Mucosa of stomach (tissue), 1 donor: ENCODE measurements around the gene MRPL20.
A peak's percentile ranks its signal among the peaks of the same experiment; 100 is the strongest.

Experiments used
- H3K27me3 ChIP-seq: one replicate; pipeline ENCODE4 v1.7.0; 2013; ENCODE audit warnings: mild to moderate bottlenecking, low read length; ENCODE audit not compliant: control insufficient read depth, insufficient read depth
- H3K36me3 ChIP-seq: one replicate; pipeline ENCODE4 v1.7.0; 2013; ENCODE audit warnings: low read length; ENCODE audit not compliant: control insufficient read depth, insufficient read depth
- H3K4me1 ChIP-seq: one replicate; pipeline ENCODE4 v1.7.0; 2013; ENCODE audit warnings: mild to moderate bottlenecking, low read length; ENCODE audit not compliant: control insufficient read depth, insufficient read depth
- H3K4me3 ChIP-seq: one replicate; pipeline ENCODE4 v1.7.0; 2013; ENCODE audit warnings: low read length
- H3K9ac ChIP-seq: one replicate; pipeline ENCODE4 v1.7.0; 2013; ENCODE audit warnings: mild to moderate bottlenecking, low read length, moderate library complexity
- H3K9me3 ChIP-seq: one replicate; pipeline ENCODE4 v1.7.0; 2013; ENCODE audit warnings: mild to moderate bottlenecking, low read length, moderate library complexity; ENCODE audit not compliant: control insufficient read depth
- donor health status: Pancreatic carcinoma.

The MRPL20 gene

DNA sequence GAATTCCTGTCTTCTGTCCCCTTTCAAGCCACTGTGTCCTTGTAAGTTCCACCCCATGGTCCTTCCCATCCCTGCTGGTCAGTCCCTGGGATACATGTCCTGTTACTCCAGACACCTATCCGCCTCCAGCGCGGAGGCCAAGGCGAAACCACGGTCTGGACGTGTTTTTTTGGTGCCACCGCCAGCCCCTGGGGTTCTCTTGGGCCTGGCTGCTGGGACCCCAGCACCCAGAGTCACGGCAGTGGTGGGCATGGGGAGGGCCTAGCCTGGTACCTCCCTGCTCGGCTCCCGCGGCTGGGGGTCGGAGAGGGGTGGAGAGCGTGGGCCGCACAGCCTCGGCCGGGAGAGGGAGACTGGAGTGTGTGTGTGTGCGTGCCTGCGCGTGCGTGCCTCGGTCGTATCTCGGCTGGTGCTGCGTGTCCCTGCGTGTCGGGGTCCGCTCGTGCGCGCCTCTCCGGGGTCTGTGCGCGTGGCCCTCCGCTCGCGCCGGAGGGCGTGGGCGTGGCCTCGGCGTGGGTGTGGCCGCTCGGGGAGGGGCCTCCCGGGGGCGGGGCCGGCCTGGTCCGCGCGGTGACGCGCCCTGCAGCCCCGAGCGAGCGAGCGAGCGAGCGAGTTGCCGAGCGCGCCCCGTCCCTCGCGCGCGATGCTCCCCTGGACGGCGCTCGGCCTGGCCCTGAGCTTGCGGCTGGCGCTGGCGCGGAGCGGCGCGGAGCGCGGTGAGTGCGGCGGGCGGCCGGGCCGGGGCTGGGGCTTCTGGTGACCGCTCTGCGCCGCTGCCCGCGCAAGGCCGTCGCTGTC lies 28.2 kb upstream of the MRPL20 start, which contains the start of gene VWA1:
Gene VWA1 (plus strand): TSS at position 585 of the 798 bp plus-strand sequence. CDS start 59 bp downstream, at position 644.
- Histone ChIP-seq H3K36me3 (no peaks in the 10 kb centered on the region), H3K4me3 (peak within 1 kb of the TSS; percentile 41), H3K4me1 (peaks cover 81% of the 10 kb centered on the region), H3K9ac (peak within 1 kb of the TSS; percentile 72), H3K9me3 (no peaks in the 10 kb centered on the region), H3K27me3 (no peaks in the 10 kb centered on the region)

DNA sequence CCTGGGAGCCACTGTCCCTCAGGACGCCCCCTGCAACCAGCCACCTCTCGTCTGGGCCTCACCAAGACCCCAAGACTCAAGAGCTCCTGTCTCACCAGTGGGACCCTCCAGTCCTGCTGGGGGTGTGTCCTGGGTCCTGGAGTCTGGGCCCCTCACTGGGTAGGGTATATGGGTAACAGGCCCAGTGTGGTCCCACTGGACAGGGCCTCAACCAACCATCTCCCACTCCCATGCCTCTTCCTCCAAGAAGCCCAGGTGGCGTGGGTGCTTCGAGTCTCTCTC lies 27.7 kb upstream of the MRPL20 start:
- no peaks in the 10 kb centered on the region for H3K27me3 ChIP-seq
- peaks cover 85% of the 10 kb centered on the region for H3K4me1 ChIP-seq
- peak overlapping the region; percentile 68 for H3K9ac ChIP-seq
- H3K4me3 ChIP-seq = no peak overlapping the region
- H3K36me3 ChIP-seq = no peaks in the 10 kb centered on the region
- H3K9me3 ChIP-seq = no peaks in the 10 kb centered on the region

DNA sequence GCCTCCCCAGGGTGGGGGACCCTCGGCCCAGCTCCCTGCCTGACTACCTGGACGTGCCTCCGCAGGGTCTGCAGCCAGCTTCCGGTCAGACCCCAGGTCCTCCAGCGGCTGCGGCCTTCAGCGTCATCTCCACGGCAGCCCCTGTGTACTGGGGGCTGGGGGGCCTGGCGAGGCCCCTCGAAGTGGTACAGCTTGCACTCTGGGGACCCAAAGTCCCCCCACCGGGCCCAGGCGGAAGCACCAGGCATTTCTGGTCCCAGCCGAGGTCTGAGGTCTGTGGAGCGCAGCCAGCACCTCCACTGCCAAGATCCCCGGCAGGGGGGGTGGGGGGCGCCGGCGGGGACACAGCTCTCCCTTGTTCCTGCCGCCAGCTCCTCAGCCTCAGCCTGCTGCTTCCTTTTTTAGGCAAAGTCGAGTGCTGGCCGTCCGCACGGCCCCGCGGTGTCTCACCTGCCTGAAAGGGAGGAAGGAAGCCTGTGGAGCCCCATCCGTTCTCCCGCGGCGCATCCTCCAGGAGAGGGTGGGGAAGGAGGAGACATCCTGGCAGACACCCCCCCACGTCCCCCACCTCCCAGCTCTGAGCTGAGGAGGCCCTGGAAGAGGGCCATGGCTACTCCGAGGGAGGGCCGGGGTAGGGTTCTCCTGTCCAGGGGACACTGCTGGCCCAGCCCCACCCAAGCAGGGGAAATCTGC lies 27.2 kb upstream of the MRPL20 start:
- H3K9me3 ChIP-seq = no peaks in the 10 kb centered on the region
- no peaks in the 10 kb centered on the region for H3K36me3 ChIP-seq
- no peaks in the 10 kb centered on the region for H3K27me3 ChIP-seq
- H3K9ac ChIP-seq = peak overlapping the region; percentile 68
- H3K4me1 ChIP-seq = peaks cover 89% of the 10 kb centered on the region
- H3K4me3 ChIP-seq = peak overlapping the region; percentile 1

DNA sequence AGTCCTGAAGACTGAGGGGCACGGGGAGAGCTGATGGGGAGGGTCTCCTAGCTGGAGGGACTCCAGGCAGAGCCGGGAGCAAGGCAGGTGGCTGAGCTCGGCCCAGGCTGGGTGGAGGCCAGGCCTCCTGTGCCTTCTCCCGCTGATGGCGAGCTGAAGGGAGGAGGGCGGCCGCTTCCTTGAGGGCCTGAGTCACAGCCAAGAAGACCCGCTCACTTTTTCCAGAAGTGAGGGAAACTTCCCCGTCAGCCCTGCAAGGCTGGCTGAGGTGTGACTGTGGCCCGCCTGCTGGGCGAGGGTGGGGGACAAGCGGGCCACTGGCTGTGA lies 26.7 kb upstream of the MRPL20 start:
- Histone ChIP-seq H3K27me3 (no peaks in the 10 kb centered on the region), H3K9ac (peak overlapping the region; percentile 68), H3K9me3 (no peaks in the 10 kb centered on the region), H3K4me1 (peaks cover 88% of the 10 kb centered on the region), H3K4me3 (peak overlapping the region; percentile 1), H3K36me3 (no peaks in the 10 kb centered on the region)

DNA sequence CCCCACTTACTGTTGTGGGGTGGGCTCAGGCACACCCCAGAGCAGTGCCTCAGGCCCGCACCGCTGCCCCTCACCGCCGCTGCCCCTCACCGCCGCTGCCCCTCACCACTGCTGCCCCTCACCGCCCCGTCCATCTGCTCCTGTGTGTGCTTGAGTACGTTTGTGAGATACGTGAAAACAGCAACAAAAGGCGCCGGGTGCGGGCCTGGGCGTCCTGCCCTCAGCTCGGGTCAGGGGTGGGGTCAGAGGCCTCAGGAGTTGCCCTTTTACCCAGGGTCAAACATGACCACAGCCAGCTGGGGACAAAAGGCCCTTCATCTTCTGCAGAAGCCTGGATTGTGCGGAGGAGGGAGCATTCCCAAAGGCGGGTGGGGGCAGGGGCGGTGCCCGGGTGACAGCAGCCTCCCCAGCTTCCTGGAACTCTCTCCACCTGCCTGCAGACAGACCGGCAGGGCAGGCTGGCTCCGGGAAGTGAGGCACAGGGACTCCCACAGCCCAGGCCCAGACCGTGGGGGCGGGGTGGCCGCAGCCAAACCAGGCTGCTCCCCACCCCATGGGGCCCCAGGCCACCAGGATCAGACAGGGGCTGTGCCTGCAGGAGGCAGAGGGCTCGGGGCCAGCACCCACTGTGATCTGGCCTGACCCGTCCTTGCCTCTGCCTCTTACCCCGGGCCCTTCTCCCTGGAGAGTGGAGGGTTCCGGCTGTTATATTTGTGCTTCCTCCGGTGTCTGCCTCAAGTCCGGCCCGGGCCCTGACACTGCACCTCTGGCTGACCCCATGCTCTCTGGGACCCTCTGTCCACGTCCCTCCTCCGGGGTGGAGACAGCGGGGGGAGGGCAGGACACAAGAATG lies 26.1 kb upstream of the MRPL20 start:
- no peaks in the 10 kb centered on the region for H3K9me3 ChIP-seq
- peak overlapping the region; percentile 1 for H3K4me3 ChIP-seq
- H3K9ac ChIP-seq = peak overlapping the region; percentile 68
- no peaks in the 10 kb centered on the region for H3K36me3 ChIP-seq
- H3K4me1 ChIP-seq = peaks cover 82% of the 10 kb centered on the region
- H3K27me3 ChIP-seq = no peaks in the 10 kb centered on the region

DNA sequence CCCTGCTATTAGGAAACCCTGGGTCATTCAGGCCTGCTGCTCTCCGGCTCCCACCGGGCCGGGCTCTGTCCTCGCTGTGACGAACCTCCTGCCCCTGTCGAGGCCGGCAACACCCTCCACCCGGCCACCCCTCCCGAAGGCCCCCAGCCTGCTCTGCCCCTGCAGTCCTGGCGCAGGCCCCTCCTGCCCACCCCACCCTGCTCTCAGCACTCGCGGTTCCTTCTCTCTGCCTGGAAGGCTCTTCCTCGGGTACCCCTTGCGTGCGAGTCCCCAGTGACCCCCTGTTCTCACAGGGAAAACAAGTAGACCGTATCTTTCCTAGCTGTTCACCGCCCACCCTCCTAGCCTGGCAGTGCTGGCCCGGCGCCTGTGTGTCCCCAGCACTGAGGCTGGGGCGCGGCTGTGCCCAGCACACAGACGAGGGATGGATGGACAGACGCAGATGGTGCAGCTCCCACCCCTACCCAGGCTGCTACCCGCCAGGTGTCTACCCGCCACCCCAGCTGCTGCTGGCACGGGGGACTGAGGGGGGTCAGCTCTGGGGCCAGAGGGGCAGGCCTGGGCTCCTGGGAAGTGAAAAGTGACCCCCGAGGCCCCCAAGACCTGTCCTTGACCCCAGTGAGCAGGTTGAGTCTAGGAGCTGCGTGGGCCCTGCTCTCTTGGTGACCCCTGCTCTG lies 25.3 kb upstream of the MRPL20 start:
- peak overlapping the region; percentile 25 for H3K4me3 ChIP-seq
- peak overlapping the region; percentile 68 for H3K9ac ChIP-seq
- H3K4me1 ChIP-seq = peaks cover 74% of the 10 kb centered on the region
- no peaks in the 10 kb centered on the region for H3K9me3 ChIP-seq
- no peaks in the 10 kb centered on the region for H3K27me3 ChIP-seq
- H3K36me3 ChIP-seq = no peaks in the 10 kb centered on the region

DNA sequence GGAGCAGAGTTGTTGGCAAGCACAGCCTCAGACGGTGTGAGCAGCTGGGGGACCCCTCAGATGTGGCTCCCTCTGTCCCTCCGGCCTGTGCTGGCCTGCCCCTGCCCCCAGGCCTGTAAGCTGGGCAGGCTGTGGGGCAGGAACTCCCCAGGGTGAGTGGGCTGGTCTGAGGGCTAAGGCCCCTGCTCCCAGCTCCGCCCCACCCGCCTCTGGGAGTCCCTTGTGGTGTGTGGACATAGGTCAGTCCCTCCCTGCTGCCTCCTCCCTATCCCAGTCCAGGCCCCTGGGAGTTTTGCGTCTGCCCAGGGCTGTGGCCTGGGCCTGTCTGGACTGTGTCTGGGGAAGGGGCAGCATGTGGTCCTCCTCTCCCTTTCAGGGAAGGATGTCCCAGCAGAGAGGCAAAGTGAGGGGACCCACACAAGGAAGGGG lies 24.8 kb upstream of the MRPL20 start:
- Histone ChIP-seq H3K4me1 (peaks cover 69% of the 10 kb centered on the region), H3K9ac (peak overlapping the region; percentile 68), H3K4me3 (peak overlapping the region; percentile 25)

DNA sequence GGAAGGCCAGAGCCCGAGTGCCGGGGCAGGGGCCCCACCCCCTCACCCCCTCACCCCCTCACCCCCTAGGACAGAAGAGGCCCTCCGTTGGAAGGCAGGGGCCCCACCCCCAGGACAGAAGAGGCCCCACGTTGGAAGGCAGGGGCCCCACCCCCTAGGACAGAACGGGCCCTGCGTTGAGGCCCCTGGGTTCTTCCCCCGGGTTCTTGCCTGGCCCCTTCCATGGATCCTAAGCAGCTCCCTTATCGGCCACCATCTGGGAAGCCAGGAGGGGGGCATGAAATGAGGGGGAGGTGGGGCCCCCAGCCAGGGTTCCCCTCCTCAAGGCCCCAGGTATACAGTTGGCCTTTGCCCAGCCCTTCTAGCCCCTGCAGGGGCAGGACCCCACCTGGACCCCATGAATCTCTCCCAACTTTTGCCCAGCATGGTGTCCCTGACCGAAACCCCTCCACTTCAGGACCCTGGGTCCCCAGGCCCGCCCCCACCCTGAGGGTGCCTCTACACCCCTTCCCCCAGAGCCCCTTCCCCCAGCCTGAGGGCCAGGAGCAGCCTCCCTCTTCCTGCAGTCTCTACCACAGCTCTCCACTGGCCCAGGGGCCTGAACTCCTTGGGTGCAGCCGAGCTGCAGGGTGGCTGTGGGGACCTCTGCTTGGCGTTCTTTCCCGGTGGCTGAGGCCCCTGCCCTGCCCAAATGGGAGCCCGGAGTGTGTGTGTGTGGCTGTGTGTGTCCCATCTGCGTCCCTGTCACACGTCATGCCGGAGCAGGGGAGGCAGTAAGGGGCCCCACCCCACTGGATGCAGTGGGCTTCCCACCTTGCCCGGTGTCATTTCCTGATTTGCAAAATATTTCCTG lies 24.1 kb upstream of the MRPL20 start:
- H3K9me3 ChIP-seq = no peaks in the 10 kb centered on the region
- H3K27me3 ChIP-seq = peaks cover 5% of the 10 kb centered on the region
- peaks cover 63% of the 10 kb centered on the region for H3K4me1 ChIP-seq
- H3K4me3 ChIP-seq = peak overlapping the region; percentile 25
- no peaks in the 10 kb centered on the region for H3K36me3 ChIP-seq
- H3K9ac ChIP-seq = peak overlapping the region; percentile 68

More for the DNA sequence above, 24.8 kb upstream of the MRPL20 start:
- Histone ChIP-seq H3K9me3 (no peaks in the 10 kb centered on the region), H3K36me3 (no peaks in the 10 kb centered on the region), H3K27me3 (no peaks in the 10 kb centered on the region)

DNA sequence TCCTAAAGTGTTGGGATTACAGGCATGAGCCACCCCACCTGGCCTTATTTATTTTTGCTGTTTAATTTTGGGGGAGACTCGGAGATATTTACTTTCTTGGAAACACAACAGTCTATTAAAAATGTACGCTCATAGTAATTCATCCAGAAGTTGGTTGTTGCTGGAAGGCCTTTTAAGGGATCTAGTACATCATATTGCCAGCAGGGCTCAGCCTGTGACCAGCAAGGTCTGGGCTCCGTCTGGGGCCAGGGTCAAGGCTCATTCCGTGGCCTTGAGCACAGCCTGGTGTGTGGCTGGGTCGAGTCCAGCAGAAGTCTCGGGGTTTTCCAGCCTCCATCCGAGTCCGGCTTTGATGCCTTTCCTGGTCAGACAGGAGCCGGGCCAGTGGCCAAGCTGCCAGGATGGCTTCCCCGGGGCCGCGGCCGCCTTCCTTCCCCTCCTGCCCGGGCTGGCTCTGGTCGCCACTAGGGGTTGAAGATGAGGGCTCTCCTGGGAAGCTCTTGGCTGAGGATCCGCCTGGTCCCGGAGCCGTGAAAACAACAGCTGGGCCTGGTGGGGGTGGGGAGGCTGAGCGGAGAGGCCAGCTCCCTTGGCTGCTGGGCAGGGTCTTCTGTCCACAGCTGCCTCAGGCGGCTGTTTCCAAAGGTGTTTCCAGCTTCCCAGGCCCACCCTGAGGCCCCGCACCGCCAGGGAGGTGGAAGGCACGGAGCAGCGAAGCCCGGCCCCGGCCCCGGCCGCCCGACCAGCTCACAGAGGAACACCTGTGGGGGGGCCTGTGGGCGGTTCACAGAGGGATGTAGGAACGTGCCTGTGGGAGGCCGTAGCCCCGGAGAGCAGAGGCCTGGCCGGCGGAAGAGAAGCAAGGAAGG lies 23.3 kb upstream of the MRPL20 start:
- Histone ChIP-seq H3K27me3 (peaks cover 6% of the 10 kb centered on the region), H3K9me3 (no peaks in the 10 kb centered on the region), H3K9ac (peak overlapping the region; percentile 64), H3K36me3 (no peaks in the 10 kb centered on the region), H3K4me3 (no peak overlapping the region), H3K4me1 (peaks cover 58% of the 10 kb centered on the region)

DNA sequence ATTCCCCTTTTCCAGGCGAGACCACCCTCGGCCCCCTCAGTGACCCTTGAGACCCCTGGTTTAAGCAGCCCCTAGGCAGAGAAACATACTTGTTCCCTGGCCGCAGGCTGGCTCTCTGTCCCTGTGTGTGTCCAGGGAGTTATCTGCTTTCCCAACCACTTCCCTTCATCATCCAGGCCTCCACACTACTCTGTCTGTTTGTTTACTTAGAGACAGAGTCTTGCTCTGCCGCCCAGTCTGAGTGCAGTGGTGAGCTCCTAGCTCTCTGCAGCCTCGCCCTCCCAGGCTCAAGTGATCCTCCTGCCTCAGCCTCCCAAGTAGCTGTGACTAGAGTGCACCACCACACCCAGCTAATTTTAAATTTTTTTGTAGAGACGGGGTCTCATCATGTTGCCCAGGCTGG lies 22.6 kb upstream of the MRPL20 start:
- H3K4me1 ChIP-seq = peaks cover 51% of the 10 kb centered on the region
- H3K4me3 ChIP-seq = no peak overlapping the region
- H3K9ac ChIP-seq = peak overlapping the region; percentile 64
- no peaks in the 10 kb centered on the region for H3K36me3 ChIP-seq
- no peaks in the 10 kb centered on the region for H3K9me3 ChIP-seq
- H3K27me3 ChIP-seq = peaks cover 6% of the 10 kb centered on the region
